AG04449 (cell line): Measurements from ENCODE around the gene NDUFC2.

Source experiments
- CTCF ChIA-PET: fragments of 350-600 bp; formaldehyde crosslinking; extraction: SDS; loops from one replicate; lab custom pipeline; 2021; ENCODE audit warnings: antibody characterized with exemption; lab: Yijun Ruan, JAX
- POLR2A ChIA-PET: fragments of 400-600, 350-600 bp; formaldehyde crosslinking; extraction: SDS; loops from one replicate; lab custom pipeline; 2020; ENCODE audit warnings: antibody characterized with exemption, inconsistent platforms; lab: Yijun Ruan, JAX
- DNase-seq: peaks from one replicate; pipeline ENCODE4 v3.0.0-alpha.2; 2010; ENCODE audit warnings: low read depth, low spot score
- H3K4me3 ChIP-seq: 2 replicates; pipeline ENCODE4 v1.5.1; 2011; ENCODE audit warnings: low read depth, mild to moderate bottlenecking, control low read depth, low read length
- TF ChIP-seq, protein P1 (sequence below): IDR thresholded peaks from one replicate; pipeline ENCODE4 v1.5.1; 2011; ENCODE audit warnings: mild to moderate bottlenecking, moderate library complexity, low read length, control low read depth, inconsistent platforms; ENCODE audit not compliant: insufficient read depth; ENCODE audit errors: missing control alignments

The NDUFC2 gene

DNA sequence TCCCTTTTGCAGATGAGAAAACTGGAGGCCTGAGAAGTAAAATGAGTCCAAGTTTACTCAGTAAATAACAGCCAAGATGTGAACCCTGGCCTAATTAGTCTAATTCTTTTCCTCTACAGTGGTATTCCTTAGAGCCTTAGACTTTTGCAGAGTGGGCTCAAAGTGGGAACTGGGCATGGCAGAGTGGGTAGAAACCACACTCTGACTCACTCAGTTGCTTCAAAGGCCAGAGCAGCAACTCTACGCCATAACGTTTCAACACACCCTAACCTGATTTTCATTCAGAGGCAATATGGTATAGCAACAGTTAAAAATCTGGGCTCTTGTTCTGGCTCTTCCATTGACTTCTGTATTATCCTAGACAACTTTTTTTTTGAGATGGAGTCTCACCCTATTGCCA, 13.2 kb downstream of the NDUFC2 start:
- POLR2A ChIA-PET, result no interaction called here
- CTCF ChIA-PET, result interaction anchor here (0.8 to 1.6 kb wide), 2 partner anchors 10 to 20 kb away, joined by 4 to 8 read pairs; no protein-coding TSS in a partner anchor
- H3K4me3 ChIP-seq, result no peak overlapping the region
- DNase-seq, result no peak
- TF ChIP-seq, protein P1, sequence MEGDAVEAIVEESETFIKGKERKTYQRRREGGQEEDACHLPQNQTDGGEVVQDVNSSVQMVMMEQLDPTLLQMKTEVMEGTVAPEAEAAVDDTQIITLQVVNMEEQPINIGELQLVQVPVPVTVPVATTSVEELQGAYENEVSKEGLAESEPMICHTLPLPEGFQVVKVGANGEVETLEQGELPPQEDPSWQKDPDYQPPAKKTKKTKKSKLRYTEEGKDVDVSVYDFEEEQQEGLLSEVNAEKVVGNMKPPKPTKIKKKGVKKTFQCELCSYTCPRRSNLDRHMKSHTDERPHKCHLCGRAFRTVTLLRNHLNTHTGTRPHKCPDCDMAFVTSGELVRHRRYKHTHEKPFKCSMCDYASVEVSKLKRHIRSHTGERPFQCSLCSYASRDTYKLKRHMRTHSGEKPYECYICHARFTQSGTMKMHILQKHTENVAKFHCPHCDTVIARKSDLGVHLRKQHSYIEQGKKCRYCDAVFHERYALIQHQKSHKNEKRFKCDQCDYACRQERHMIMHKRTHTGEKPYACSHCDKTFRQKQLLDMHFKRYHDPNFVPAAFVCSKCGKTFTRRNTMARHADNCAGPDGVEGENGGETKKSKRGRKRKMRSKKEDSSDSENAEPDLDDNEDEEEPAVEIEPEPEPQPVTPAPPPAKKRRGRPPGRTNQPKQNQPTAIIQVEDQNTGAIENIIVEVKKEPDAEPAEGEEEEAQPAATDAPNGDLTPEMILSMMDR, result no peak

DNA sequence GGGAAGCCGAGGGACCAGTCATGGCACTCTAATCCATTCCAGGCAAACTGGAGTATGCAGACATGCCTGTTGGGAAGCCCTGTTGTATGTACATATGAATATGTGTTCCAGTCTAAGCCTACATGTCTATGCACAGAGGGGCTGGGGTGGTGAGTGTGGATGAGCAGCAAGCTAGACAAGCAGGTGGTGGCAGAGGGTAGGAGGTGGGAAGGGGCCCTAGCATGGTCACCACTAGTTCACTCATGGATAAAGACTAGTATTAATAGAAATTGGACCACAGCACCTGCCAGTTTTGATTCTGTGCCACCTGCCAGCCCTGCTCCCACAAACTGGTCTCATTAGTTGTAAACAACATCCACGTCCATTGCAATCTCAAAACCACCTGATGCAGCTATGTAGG, 14.5 kb downstream of the NDUFC2 start:
- ChIA-PET CTCF (interaction anchor here (1.6 kb wide), 1 partner anchor 19 kb away, joined by 8 read pairs; no protein-coding TSS in a partner anchor), POLR2A (no interaction called here)
- no peak overlapping the region for H3K4me3 ChIP-seq
- DNase-seq, result no peak
- TF ChIP-seq, protein P1, result no peak

DNA sequence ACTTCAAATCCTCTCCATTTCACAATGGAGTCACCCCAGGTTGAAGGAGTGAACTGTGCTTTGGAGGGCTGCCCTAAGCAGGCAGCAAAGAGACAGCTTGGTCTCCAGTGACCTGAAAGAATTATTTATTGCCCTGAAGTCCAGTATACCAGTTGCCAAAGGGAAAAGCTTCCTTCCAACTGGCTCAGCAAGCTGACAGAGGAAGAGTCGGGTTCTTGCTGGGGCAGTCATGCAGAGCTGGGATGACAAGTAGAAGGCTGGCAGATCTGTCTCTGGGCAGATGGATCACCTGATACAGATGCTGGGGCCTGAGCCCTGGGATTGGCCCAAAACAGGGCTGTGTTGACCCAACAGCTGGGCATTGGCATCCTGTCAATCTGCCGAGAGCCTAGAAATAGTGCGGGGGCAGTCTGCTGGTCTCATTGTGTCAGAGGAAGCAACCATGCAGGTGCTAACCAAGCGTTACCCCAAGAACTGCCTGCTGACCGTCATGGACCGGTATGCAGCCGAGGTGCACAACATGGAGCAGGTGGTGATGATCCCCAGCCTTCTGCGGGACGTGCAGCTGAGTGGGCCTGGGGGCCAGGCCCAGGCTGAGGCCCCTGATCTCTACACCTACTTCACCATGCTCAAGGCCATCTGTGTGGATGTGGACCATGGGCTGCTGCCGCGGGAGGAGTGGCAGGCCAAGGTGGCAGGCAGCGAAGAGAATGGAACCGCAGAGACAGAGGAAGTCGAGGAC, 16.1 kb downstream of the NDUFC2 start, which contains the start of gene THRSP:
THRSP (plus strand) TSS at position 422 of the 742 bp plus-strand sequence; CDS start at position 443, 21 bp downstream.
- DNase-seq, result no peak
- TF ChIP-seq, protein P1, result no peak
- H3K4me3 ChIP-seq, result no peak within 1 kb of the TSS
- CTCF ChIA-PET, result interaction anchor here (0.7 to 1.4 kb wide), 3 partner anchors 10 to 18 kb away, joined by 3 to 8 read pairs (median 3); no protein-coding TSS in a partner anchor
- POLR2A ChIA-PET, result no interaction called here

DNA sequence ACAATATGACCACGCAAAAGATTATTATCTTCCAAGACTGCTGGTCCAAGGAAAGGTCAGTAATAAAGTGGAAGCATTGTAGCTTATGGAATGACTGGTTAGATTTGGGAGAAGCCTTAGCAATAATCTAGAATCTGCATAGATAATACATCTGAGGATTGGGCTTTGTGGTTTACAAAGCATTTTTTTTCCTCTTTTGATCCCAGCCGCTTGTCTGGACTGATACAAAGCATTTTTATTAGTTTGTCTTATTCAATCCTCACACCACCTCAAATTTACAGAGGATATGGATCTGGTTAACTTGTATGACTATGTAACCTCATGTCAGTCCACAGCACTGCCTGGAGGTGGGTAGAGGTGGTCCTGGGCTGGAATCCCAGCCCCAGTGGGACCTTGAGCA, 17.0 kb downstream of the NDUFC2 start:
- POLR2A ChIA-PET, result no interaction called here
- TF ChIP-seq, protein P1, result no peak
- DNase-seq, result no peak
- CTCF ChIA-PET, result interaction anchor here (0.7 kb wide), 1 partner anchor 9 kb away, joined by 3 read pairs; no protein-coding TSS in a partner anchor
- no peak overlapping the region for H3K4me3 ChIP-seq

DNA sequence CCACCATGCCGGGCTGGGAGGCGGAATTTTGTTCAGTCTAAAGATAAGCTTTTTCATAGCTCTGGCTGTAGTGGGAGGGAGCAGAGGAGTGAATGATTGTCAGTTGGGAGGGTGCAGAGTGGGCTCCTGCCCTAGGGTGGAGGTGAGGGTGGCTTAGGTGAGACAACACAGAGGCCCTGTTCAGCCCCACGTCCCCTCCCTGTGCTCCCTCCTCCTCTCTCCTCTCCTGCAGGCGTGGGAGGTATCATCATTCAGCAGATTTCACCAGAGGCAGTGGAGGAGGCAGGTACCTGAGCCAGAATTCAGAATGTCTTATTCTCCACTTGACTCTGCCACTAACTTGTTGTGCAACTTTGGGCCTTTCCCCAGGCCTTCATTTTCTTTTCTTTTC, 17.7 kb downstream of the NDUFC2 start:
- ChIA-PET CTCF (interaction anchor here (1.0 to 1.7 kb wide), 2 partner anchors 14 to 16 kb away, joined by 4 to 9 read pairs; no protein-coding TSS in a partner anchor), POLR2A (no interaction called here)
- TF ChIP-seq, protein P1, result no peak
- no peak for DNase-seq
- no peak overlapping the region for H3K4me3 ChIP-seq
